ENCODE results near the gene CIZ1.
A peak's percentile ranks its signal among the peaks of the same experiment; 100 is the strongest.
"Not testable (repeated sequence)": the region's sequence is repeated elsewhere in the genome, so short reads cannot be mapped to it uniquely, and the experiment has no call there.

The CIZ1 gene

GRCh38 chr9:128141604-128142003 is 49.8 kb downstream of the CIZ1 start:
- Histone ChIP-seq H3K27ac (peak overlapping the region; percentile 39), H3K4me3 (ENCODE audit: low read depth in 1 of 2, low read length in 1 of 2) (no peak overlapping the region)
- TF ChIP-seq CTCF (IDR thresholded peaks at IDR 0.05), result no peak

GRCh38 chr9:128139621-128140020 is 51.8 kb downstream of the CIZ1 start:
- H3K27me3 ChIP-seq, result no peaks in the 10 kb centered on the region
- H3K4me3 ChIP-seq (ENCODE audit: low read depth in 1 of 2, low read length in 1 of 2), result no peak overlapping the region
- H3K36me3 ChIP-seq, result no peaks in the 10 kb centered on the region
- no peak overlapping the region for H3K27ac ChIP-seq
- H3K9me3 ChIP-seq, result no peaks in the 10 kb centered on the region
- peaks cover 41 to 49% of the 10 kb centered on the region in 2 experiments for H3K4me1 ChIP-seq (ENCODE audit: control insufficient read depth in 1 of 2, insufficient read depth in 1 of 2, low read depth in 1 of 2, low read length in 1 of 2)
- no peak for TF ChIP-seq CTCF (IDR thresholded peaks at IDR 0.05)

More at GRCh38 chr9:128141604-128142003, 49.8 kb downstream of the CIZ1 start:
- Histone ChIP-seq H3K9me3 (no peaks in the 10 kb centered on the region), H3K36me3 (no peaks in the 10 kb centered on the region), H3K27me3 (no peaks in the 10 kb centered on the region), H3K4me1 (ENCODE audit: control insufficient read depth in 1 of 2, insufficient read depth in 1 of 2, low read depth in 1 of 2, low read length in 1 of 2) (peaks cover 50 to 62% of the 10 kb centered on the region in 2 experiments)

GRCh38 chr9:128138001-128138400 is 53.4 kb downstream of the CIZ1 start:
- no peak for TF ChIP-seq CTCF (IDR thresholded peaks at IDR 0.05)
- Histone ChIP-seq H3K36me3 (no peaks in the 10 kb centered on the region), H3K4me1 (ENCODE audit: control insufficient read depth in 1 of 2, insufficient read depth in 1 of 2, low read depth in 1 of 2, low read length in 1 of 2) (peaks cover 31 to 41% of the 10 kb centered on the region in 2 experiments), H3K9me3 (no peaks in the 10 kb centered on the region), H3K27me3 (no peaks in the 10 kb centered on the region), H3K27ac (no peak overlapping the region), H3K4me3 (ENCODE audit: low read depth in 1 of 2, low read length in 1 of 2) (no peak overlapping the region)

- H3K9me3 ChIP-seq, result no peaks in the 10 kb centered on the region
- no peak overlapping the region for H3K27ac ChIP-seq
- no peaks in the 10 kb centered on the region for H3K36me3 ChIP-seq
- no peaks in the 10 kb centered on the region for H3K27me3 ChIP-seq
- no peak overlapping the region for H3K4me3 ChIP-seq (ENCODE audit: low read depth in 1 of 2, low read length in 1 of 2)
- TF ChIP-seq CTCF (IDR thresholded peaks at IDR 0.05), result no peak
- peaks cover 23 to 37% of the 10 kb centered on the region in 2 experiments for H3K4me1 ChIP-seq (ENCODE audit: control insufficient read depth in 1 of 2, insufficient read depth in 1 of 2, low read depth in 1 of 2, low read length in 1 of 2)
Observed at GRCh38 chr9:128136816-128137793, 54.3 kb downstream of the CIZ1 start.

- not testable (repeated sequence) for H3K36me3 ChIP-seq; H3K27me3 ChIP-seq; H3K9me3 ChIP-seq; H3K27ac ChIP-seq; H3K4me3 ChIP-seq (ENCODE audit: low read depth in 1 of 2, low read length in 1 of 2)
- peaks cover 23 to 40% of the 10 kb centered on the region in 2 experiments for H3K4me1 ChIP-seq (ENCODE audit: control insufficient read depth in 1 of 2, insufficient read depth in 1 of 2, low read depth in 1 of 2, low read length in 1 of 2)
Observed at GRCh38 chr9:128135561-128135960, 55.8 kb downstream of the CIZ1 start.

- not testable (repeated sequence) for H3K27ac ChIP-seq; H3K9me3 ChIP-seq; H3K27me3 ChIP-seq; H3K4me3 ChIP-seq (ENCODE audit: low read depth in 1 of 2, low read length in 1 of 2); H3K36me3 ChIP-seq
- peaks cover 41 to 52% of the 10 kb centered on the region in 2 experiments for H3K4me1 ChIP-seq (ENCODE audit: control insufficient read depth in 1 of 2, insufficient read depth in 1 of 2, low read depth in 1 of 2, low read length in 1 of 2)
Observed at GRCh38 chr9:128132139-128132538, 59.2 kb downstream of the CIZ1 start.

GRCh38 chr9:128131346-128131745 is 60.0 kb downstream of the CIZ1 start:
- not testable (repeated sequence) for H3K4me3 ChIP-seq (ENCODE audit: low read depth in 1 of 2, low read length in 1 of 2); H3K27me3 ChIP-seq; H3K9me3 ChIP-seq; H3K27ac ChIP-seq; H3K36me3 ChIP-seq
- H3K4me1 ChIP-seq (ENCODE audit: control insufficient read depth in 1 of 2, insufficient read depth in 1 of 2, low read depth in 1 of 2, low read length in 1 of 2), result peaks cover 48 to 59% of the 10 kb centered on the region in 2 experiments

- H3K27me3 ChIP-seq; H3K36me3 ChIP-seq; H3K9me3 ChIP-seq; H3K4me3 ChIP-seq (ENCODE audit: low read depth in 1 of 2, low read length in 1 of 2); H3K27ac ChIP-seq: not testable (repeated sequence)
- H3K4me1 ChIP-seq (ENCODE audit: control insufficient read depth in 1 of 2, insufficient read depth in 1 of 2, low read depth in 1 of 2, low read length in 1 of 2), result peaks cover 53 to 63% of the 10 kb centered on the region in 2 experiments
Observed at GRCh38 chr9:128130651-128131050, 60.7 kb downstream of the CIZ1 start.

Data from neutrophil (primary cell).